ENCODE results near the gene PHACTR1.

GRCh38 chr6:13188306-13188705, 471.7 kb downstream of the PHACTR1 start:
- TF ChIP-seq CTCF (conservative IDR thresholded peaks at IDR 0.05 in 1 of 2, IDR thresholded peaks at IDR 0.05 in 1 of 2; ENCODE audit: extremely low read depth in 1 of 2, insufficient read depth in 1 of 2, low read depth in 1 of 2, low read length in 2 of 2) (no peak), EZH2 (IDR thresholded peaks at IDR 0.05; ENCODE audit: borderline replicate concordance, low read length) (no peak)
